ENCODE data around the gene COPG1. TPM values are rescaled to one million over a fixed set of nuclear protein-coding genes. Genes with fewer than 3 reads are reported as not detected.
"Not testable (repeated sequence)": the region's sequence is repeated elsewhere in the genome, so short reads cannot be mapped to it uniquely, and the experiment has no call there.

Gene COPG1
- total and polyA plus RNA-seq, 2 experiments from 2014 or later: 114 to 154 TPM

DNA sequence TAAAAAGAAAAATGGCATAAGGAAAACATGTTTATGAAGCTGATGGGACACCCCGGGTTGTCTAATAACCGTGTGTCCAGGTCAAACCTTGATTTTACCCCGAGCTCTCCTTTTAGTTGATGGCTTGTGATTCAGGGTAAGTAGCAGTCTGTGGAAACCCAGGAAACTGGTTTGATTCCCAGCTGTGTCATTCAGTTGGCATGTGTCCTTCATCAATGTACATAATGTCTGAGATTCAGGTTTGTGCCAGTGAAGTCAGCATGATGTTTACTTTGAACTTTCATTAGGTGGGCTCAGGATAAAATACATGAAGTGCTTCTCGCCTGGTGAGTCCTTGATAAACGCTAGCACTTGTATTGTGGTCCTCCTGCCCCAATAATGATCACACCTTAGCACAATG, 4.3 kb upstream of the COPG1 start:
- Histone ChIP-seq H3K27me3 (no peaks in the 10 kb centered on the region), H3K36me3 (no peaks in the 10 kb centered on the region), H3K4me1 (ENCODE audit: low read depth) (peaks cover 3% of the 10 kb centered on the region), H3K4me3 (no peak overlapping the region), H3K27ac (no peak overlapping the region), H3K9me3 (ENCODE audit: low read depth) (no peaks in the 10 kb centered on the region)
- DNase-seq (ENCODE audit: low read depth in 1 of 2, low spot score in 1 of 2): no peak
- TF ChIP-seq, protein P1, sequence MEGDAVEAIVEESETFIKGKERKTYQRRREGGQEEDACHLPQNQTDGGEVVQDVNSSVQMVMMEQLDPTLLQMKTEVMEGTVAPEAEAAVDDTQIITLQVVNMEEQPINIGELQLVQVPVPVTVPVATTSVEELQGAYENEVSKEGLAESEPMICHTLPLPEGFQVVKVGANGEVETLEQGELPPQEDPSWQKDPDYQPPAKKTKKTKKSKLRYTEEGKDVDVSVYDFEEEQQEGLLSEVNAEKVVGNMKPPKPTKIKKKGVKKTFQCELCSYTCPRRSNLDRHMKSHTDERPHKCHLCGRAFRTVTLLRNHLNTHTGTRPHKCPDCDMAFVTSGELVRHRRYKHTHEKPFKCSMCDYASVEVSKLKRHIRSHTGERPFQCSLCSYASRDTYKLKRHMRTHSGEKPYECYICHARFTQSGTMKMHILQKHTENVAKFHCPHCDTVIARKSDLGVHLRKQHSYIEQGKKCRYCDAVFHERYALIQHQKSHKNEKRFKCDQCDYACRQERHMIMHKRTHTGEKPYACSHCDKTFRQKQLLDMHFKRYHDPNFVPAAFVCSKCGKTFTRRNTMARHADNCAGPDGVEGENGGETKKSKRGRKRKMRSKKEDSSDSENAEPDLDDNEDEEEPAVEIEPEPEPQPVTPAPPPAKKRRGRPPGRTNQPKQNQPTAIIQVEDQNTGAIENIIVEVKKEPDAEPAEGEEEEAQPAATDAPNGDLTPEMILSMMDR (IDR thresholded peaks at IDR 0.05; ENCODE audit: low read depth, low read length): no peak

DNA sequence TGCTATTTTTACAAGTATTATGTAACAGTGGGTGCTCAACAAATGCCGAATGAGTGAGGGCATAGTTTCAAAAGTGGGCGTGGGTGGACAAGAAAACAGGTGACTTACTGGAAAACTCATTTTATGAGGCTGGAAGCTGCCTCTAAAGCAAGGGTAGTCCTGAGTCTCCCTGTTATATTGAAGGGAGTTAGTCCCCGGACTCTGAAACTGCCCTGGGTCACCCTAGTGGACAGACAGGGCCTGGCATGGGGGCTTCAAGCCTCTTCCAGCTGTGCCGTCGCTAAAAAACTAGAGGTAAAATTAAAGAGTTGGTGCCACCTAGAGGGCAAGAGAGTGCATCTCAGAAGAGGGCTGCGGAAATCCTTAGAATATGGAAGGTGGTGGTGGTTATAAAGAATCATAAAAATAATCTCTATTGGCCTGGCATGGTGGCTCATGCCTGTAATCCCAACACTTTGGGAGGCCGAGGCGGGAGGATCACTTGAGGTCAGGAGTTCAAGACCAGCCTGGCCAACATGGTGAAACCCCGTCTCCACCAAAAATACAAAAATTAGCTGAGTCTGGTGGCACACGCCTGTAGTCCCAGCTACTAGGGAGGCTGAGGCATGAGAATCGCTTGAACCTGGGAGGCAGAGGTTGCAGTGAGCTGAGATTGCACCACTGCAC, 3.6 kb upstream of the COPG1 start:
- H3K27ac ChIP-seq; H3K36me3 ChIP-seq; H3K27me3 ChIP-seq; H3K4me3 ChIP-seq; H3K4me1 ChIP-seq (ENCODE audit: low read depth); H3K9me3 ChIP-seq (ENCODE audit: low read depth): not testable (repeated sequence)
- TF ChIP-seq, protein P1 (IDR thresholded peaks at IDR 0.05; ENCODE audit: low read depth, low read length): peak; percentile 96
- peak; percentile 93 to 94 for DNase-seq (ENCODE audit: low read depth in 1 of 2, low spot score in 1 of 2)

DNA sequence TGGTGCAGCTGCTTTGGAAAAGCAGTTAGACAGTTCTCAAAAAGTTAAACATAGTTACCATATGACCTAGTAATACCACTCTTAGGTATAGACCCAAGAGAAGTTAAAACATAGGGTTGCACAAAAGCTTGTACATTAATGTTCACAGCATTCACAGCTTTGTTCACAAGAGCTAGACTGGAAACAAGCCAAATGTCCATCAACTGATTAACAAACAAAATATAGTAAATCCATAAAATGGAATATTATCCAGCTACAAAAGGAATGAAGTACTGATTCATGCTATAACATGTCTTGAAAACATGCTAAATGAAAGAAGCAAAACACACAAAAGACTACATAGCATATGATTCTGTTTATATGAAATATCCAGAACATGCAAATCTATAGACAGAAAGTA, 2.8 kb upstream of the COPG1 start:
- H3K27ac ChIP-seq: no peak overlapping the region
- H3K4me1 ChIP-seq (ENCODE audit: low read depth): peaks cover 3% of the 10 kb centered on the region
- no peaks in the 10 kb centered on the region for H3K27me3 ChIP-seq
- TF ChIP-seq, protein P1 (IDR thresholded peaks at IDR 0.05; ENCODE audit: low read depth, low read length): no peak
- no peaks in the 10 kb centered on the region for H3K9me3 ChIP-seq (ENCODE audit: low read depth)
- DNase-seq (ENCODE audit: low read depth in 1 of 2, low spot score in 1 of 2): no peak
- no peak overlapping the region for H3K4me3 ChIP-seq
- H3K36me3 ChIP-seq: peaks cover 2% of the 10 kb centered on the region

DNA sequence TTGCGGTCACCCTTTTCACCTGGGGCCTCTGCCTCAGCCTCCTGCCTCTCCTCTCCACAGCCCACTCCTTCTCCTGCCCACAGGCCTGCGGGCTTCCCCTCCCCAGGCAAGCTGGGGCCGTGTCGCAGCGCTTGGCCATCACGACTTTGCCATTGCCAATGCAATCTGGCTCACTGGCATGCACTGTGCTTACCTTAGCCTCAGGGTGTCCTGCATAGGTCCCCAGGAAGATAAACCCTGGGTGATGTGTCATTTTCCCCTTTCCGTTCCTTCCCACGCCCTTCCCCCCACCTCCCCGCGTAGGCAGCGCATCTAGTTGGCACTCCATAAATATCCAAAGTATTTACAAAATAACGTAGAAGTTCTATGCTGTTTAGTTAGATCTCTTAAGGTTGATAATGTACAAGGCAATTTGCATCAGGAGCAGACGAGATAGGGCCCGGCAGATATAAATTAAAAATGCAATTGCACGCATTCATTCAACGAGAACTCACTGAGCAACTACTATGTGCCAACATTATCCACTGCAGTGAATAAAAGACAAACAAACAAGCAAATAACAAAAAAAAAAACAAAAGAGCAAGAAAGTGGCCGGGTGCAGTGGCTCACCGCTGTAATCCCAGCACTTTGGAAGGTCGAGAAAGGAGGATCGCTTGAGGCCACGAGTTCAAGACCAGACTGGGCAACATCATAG, 973 bp upstream of the COPG1 start:
- TF ChIP-seq, protein P1 (IDR thresholded peaks at IDR 0.05; ENCODE audit: low read depth, low read length): no peak
- Histone ChIP-seq H3K4me1 (ENCODE audit: low read depth) (peaks cover 3% of the 10 kb centered on the region), H3K27me3 (no peaks in the 10 kb centered on the region), H3K4me3 (peak overlapping the region; percentile 64), H3K27ac (no peak overlapping the region), H3K36me3 (peaks cover 20% of the 10 kb centered on the region), H3K9me3 (ENCODE audit: low read depth) (no peaks in the 10 kb centered on the region)
- no peak for DNase-seq (ENCODE audit: low read depth in 1 of 2, low spot score in 1 of 2)

DNA sequence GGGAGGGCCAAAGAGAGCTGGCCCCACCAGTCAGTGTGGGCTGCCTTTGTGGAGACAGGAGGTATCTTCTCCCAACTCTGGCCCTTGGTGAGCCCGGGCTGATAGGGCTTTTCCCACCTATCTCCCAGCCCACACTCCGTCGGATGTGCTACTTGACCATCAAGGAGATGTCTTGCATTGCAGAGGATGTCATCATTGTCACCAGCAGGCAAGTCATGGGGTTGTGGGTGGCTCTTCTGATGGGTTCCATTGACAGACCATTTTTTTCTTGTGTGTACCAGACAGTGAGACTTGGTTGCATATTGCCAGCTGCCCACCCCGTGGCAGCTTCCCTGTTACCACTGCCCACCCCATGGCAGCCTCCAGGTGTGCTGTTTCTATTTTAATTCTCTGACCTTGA, 3.3 kb downstream of the COPG1 start:
- Histone ChIP-seq H3K27ac (no peak overlapping the region), H3K4me1 (ENCODE audit: low read depth) (peaks cover 3% of the 10 kb centered on the region), H3K4me3 (no peak overlapping the region), H3K36me3 (peaks cover 47% of the 10 kb centered on the region), H3K27me3 (no peaks in the 10 kb centered on the region), H3K9me3 (ENCODE audit: low read depth) (no peaks in the 10 kb centered on the region)
- no peak for DNase-seq (ENCODE audit: low read depth in 1 of 2, low spot score in 1 of 2)
- TF ChIP-seq, protein P1 (IDR thresholded peaks at IDR 0.05; ENCODE audit: low read depth, low read length): no peak

Measured in cardiac muscle cell (in vitro differentiated cells and primary cell).